K562 (cell line): ENCODE measurements around the gene SPATA2. TPM values are rescaled to one million over a fixed set of nuclear protein-coding genes. Genes with fewer than 3 reads are reported as not detected.

ENCODE experiments used
- ATAC-seq: fragments of 200-7000 bp; cut with Tn5 transposase; 3 replicates; pipeline ENCODE4 v1.9.1; 2020; ENCODE audit warnings: moderate library complexity
- BruUV-seq: library from RNA; stranded (reverse); fragments of 400-500 nt; replicated peaks from 2 replicates; lab custom pipeline; 2021; lab: Mats Ljungman, UMichigan
- CTCF ChIA-PET: fragments of 300-600 bp; formaldehyde crosslinking; extraction: SDS; loops from one replicate; lab custom pipeline; 2021; ENCODE audit warnings: low intra/inter-chr PET ratio; lab: Yijun Ruan, JAX
- POLR2A ChIA-PET: fragments of 300-600, 350-650 bp; sonication (Branson Sonifier 250); formaldehyde crosslinking; extraction: SDS; loops from one replicate; lab custom pipeline; 2021; ENCODE audit warnings: antibody characterized with exemption, inconsistent platforms; lab: Yijun Ruan, JAX
- DNase-seq, 4 experiments: peaks; one replicate each; pipeline versions ENCODE4 v3.0.0 to v3.0.0-alpha.2; 2011 to 2018; ENCODE audit warnings: low spot score in 3 of 4, mixed read lengths in 3 of 4; ENCODE audit errors: extremely low read depth in 1 of 4
- FAIRE-seq: peaks from 2 replicates; lab custom pipeline; 2011; peaks lifted over from hg19 to GRCh38; lab: Jason Lieb, UNC
- H2AFZ ChIP-seq: 2 replicates; pipeline ENCODE4 v1.6.0; 2011; ENCODE audit warnings: low read depth, low read length, control low read depth, inconsistent platforms
- H3K27ac ChIP-seq: fragments of 200-600 bp; 3 replicates; pipeline ENCODE4 v1.8.0; 2011; ENCODE audit warnings: low read depth, mild to moderate bottlenecking, control low read depth, inconsistent platforms, low read length, moderate library complexity, mixed read lengths; ENCODE audit errors: extremely low read depth
- H3K27me3 ChIP-seq, 2 experiments: fragments of 300-600 bp in 1 of 2; 2 replicates in 1 of 2; 3 replicates in 1 of 2; pipeline versions ENCODE4 v1.6.0 to v1.8.0; 2011; ENCODE audit warnings: inconsistent platforms in 2 of 2, low read length in 2 of 2, mild to moderate bottlenecking in 1 of 2, mixed read lengths in 1 of 2, moderate library complexity in 1 of 2; ENCODE audit not compliant: control insufficient read depth in 2 of 2, insufficient read depth in 2 of 2
- H3K36me3 ChIP-seq: fragments of 300-600 bp; 3 replicates; pipeline ENCODE4 v1.8.0; 2011; ENCODE audit warnings: mild to moderate bottlenecking, low read length, inconsistent platforms; ENCODE audit not compliant: control insufficient read depth, insufficient read depth
- H3K4me1 ChIP-seq, 2 experiments: fragments of 200-600 bp in 1 of 2; replicated peaks in 1 of 2; 2 replicates in 1 of 2; 3 replicates in 1 of 2; pipeline versions ENCODE4 v1.5.1 to v1.8.0; 2011; ENCODE audit warnings: inconsistent platforms in 2 of 2, low read length in 2 of 2, mild to moderate bottlenecking in 1 of 2, mixed read lengths in 1 of 2, moderate library complexity in 1 of 2; ENCODE audit not compliant: control insufficient read depth in 2 of 2, insufficient read depth in 2 of 2
- H3K4me2 ChIP-seq: 2 replicates; pipeline ENCODE4 v1.6.1; 2011; ENCODE audit warnings: low read length, control low read depth, inconsistent platforms, mixed read lengths; ENCODE audit not compliant: insufficient read depth
- H3K4me3 ChIP-seq: fragments of 200-600 bp; sonication (generic), shearing (Covaris generic); 2 replicates; pipeline ENCODE4 v1.5.1; 2016; ENCODE audit warnings: control low read depth, inconsistent platforms
- H3K79me2 ChIP-seq: fragments of 200-600 bp; 3 replicates; pipeline ENCODE4 v1.8.0; 2011; ENCODE audit warnings: low read length, inconsistent platforms; ENCODE audit not compliant: control insufficient read depth, insufficient read depth
- H3K9ac ChIP-seq, 2 experiments: 2 replicates each; pipeline versions ENCODE4 v1.6.0 to v1.6.1; 2011; ENCODE audit warnings: low read depth in 2 of 2, low read length in 2 of 2, control low read depth in 1 of 2, inconsistent platforms in 1 of 2, mild to moderate bottlenecking in 1 of 2, mixed read lengths in 1 of 2; ENCODE audit not compliant: insufficient read depth in 1 of 2
- H3K9me1 ChIP-seq: one replicate; pipeline ENCODE4 v1.6.0; 2011; ENCODE audit warnings: inconsistent platforms, mild to moderate bottlenecking, low read length, moderate library complexity; ENCODE audit not compliant: control insufficient read depth, insufficient read depth
- H3K9me3 ChIP-seq: replicated peaks from 2 replicates; pipeline ENCODE4 v1.5.1; 2011; ENCODE audit warnings: low read depth, low read length, inconsistent platforms; ENCODE audit not compliant: control insufficient read depth, insufficient read depth
- H4K20me1 ChIP-seq: replicated peaks from 2 replicates; pipeline ENCODE4 v1.6.1; 2011; ENCODE audit warnings: low read length, inconsistent platforms, mixed read lengths; ENCODE audit not compliant: control insufficient read depth, insufficient read depth
- CBX8 ChIP-seq: fragments of 200-600 bp; sonication (generic); IDR thresholded peaks from 2 replicates; pipeline ENCODE4 v1.6.1; 2012; ENCODE audit warnings: borderline replicate concordance, mixed run types, low read depth, mild to moderate bottlenecking, moderate library complexity, mixed read lengths, low read length, control low read depth, inconsistent platforms; ENCODE audit not compliant: poor library complexity, severe bottlenecking; ENCODE audit errors: extremely low read depth
- CREM ChIP-seq: IDR thresholded peaks from 2 replicates; pipeline ENCODE4 v1.6.1; 2014; ENCODE audit warnings: antibody characterized with exemption, low read depth
- MEF2D ChIP-seq: conservative IDR thresholded peaks from 2 replicates; pipeline ENCODE4 v1.6.1; 2016; ENCODE audit warnings: low read depth, missing genetic modification characterization, missing compliant biosample characterization
- SMARCB1 ChIP-seq: IDR thresholded peaks from 2 replicates; pipeline ENCODE4 v1.6.1; 2011; ENCODE audit warnings: improper control_type of control experiment, low read depth; ENCODE audit not compliant: insufficient read length
- ZNF121 ChIP-seq: sonication (generic); formaldehyde crosslinking; conservative IDR thresholded peaks from 2 replicates; pipeline ENCODE4 v1.8.0; 2022; ENCODE audit warnings: missing genetic modification reagents
- WGBS: fragments of 100-300 bp; shearing (Covaris generic); methylation state at CpG from one replicate; pipeline ENCODE4 v1.1.6; 2016; ENCODE audit warnings: low coverage, mixed read lengths; ENCODE audit not compliant: insufficient coverage; ENCODE audit errors: missing lambda C conversion rate; 5-methylcytosine and 5-hydroxymethylcytosine counted together
- in situ Hi-C: fragments of 300-500 bp; cut with MboI; formaldehyde crosslinking; loops from 4 replicates; pipeline ENCODE4 v1.15.0; 2018; ENCODE audit warnings: inconsistent platforms, mixed read lengths
- intact Hi-C: fragments of 100-400 bp; cut with micrococcal nuclease; formaldehyde crosslinking; loops from 2 replicates; pipeline ENCODE4 v1.14.2; 2022
- polyA plus RNA-seq, 8 experiments: library from polyadenylated mRNA; depleted of rRNA in 4 of 8; stranded (reverse) in 5 of 8; unstranded in 3 of 8; fragments of >200 nt; fragmentation: Nextera tagmentation in 2 of 8; fragmentation: Illumina TruSeq in 1 of 8; extraction: Ambion mirVana in 2 of 8; extraction: Trizol in 1 of 8; gene quantifications; 2 replicates each; pipeline versions ENCODE4 v1.2.1 to v1.2.3, GENCODE V29; 2011 to 2014; ENCODE audit warnings: inconsistent platforms in 1 of 8, missing spikeins in 1 of 8
- total RNA-seq, 7 experiments: library from RNA; depleted of rRNA in 6 of 7; stranded (reverse); fragments of >200 nt in 6 of 7; fragmentation: Illumina TruSeq in 2 of 7; extraction: Trizol in 2 of 7; gene quantifications; 2 replicates each; pipeline versions ENCODE4 v1.2.1 to v1.2.3, GENCODE V29; 2011 to 2021; ENCODE audit warnings: low replicate concordance in 1 of 7
- TF ChIP-seq, protein P1 (sequence below): fragments of 450-650 bp; IDR thresholded peaks from 2 replicates; pipeline ENCODE4 v1.6.1; 2016; ENCODE audit warnings: missing biosample characterization, missing genetic modification characterization
- TF ChIP-seq, protein P2 (sequence below): sonication (generic); formaldehyde crosslinking; IDR thresholded peaks from 2 replicates; pipeline ENCODE4 v1.8.1; 2022; ENCODE audit warnings: missing genetic modification reagents
- TF ChIP-seq, protein P3 (sequence below), 3 experiments: IDR thresholded peaks in 2 of 3; conservative IDR thresholded peaks in 1 of 3; 2 replicates each; pipeline ENCODE4 v1.5.1; 2011 to 2012; ENCODE audit warnings: low read length in 3 of 3, mild to moderate bottlenecking in 3 of 3, control low read depth in 2 of 3, improper control_type of control experiment in 1 of 3, inconsistent platforms in 1 of 3, low read depth in 1 of 3, mixed read lengths in 1 of 3, moderate library complexity in 1 of 3; ENCODE audit not compliant: insufficient read depth in 2 of 3

SPATA2 gene
- total and polyA plus RNA-seq, 9 of the 15 experiments (the other 6 are each of a cell fraction or from before 2014, with no cell fraction given) = 0.46 to 8.2 (median 2.7) TPM

DNA sequence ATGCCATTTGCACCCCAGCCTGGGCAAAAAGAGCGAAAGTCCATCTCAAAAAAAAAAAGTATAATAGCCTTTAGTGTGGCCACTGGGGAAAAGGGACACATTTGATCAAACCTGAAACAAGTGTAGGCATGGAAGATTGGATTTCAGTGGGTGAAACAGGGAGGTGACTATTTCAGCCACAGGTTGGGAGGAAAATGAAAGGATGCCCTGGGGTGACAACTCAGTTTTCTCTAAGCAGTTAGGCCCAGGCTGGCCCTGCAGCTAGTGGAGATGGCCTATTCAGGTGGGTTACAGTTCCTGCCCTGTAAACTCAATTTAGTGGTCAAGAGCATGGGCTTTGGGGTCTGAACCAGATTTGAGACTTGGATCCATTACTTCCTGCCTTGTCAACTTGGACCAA is 36.4 kb downstream of the SPATA2 start:
- H2AFZ ChIP-seq = no peak overlapping the region
- FAIRE-seq = no peak
- H3K79me2 ChIP-seq = no peaks in the 10 kb centered on the region
- no peak overlapping the region for H3K4me3 ChIP-seq
- TF ChIP-seq, protein P1, sequence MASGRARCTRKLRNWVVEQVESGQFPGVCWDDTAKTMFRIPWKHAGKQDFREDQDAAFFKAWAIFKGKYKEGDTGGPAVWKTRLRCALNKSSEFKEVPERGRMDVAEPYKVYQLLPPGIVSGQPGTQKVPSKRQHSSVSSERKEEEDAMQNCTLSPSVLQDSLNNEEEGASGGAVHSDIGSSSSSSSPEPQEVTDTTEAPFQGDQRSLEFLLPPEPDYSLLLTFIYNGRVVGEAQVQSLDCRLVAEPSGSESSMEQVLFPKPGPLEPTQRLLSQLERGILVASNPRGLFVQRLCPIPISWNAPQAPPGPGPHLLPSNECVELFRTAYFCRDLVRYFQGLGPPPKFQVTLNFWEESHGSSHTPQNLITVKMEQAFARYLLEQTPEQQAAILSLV (tag) = no peak
- no peak for TF ChIP-seq MEF2D
- TF ChIP-seq CBX8 = no peak
- TF ChIP-seq, protein P2, sequence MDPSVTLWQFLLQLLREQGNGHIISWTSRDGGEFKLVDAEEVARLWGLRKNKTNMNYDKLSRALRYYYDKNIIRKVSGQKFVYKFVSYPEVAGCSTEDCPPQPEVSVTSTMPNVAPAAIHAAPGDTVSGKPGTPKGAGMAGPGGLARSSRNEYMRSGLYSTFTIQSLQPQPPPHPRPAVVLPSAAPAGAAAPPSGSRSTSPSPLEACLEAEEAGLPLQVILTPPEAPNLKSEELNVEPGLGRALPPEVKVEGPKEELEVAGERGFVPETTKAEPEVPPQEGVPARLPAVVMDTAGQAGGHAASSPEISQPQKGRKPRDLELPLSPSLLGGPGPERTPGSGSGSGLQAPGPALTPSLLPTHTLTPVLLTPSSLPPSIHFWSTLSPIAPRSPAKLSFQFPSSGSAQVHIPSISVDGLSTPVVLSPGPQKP (CRISPR knock-in tag) = no peak
- TF ChIP-seq, protein P3, sequence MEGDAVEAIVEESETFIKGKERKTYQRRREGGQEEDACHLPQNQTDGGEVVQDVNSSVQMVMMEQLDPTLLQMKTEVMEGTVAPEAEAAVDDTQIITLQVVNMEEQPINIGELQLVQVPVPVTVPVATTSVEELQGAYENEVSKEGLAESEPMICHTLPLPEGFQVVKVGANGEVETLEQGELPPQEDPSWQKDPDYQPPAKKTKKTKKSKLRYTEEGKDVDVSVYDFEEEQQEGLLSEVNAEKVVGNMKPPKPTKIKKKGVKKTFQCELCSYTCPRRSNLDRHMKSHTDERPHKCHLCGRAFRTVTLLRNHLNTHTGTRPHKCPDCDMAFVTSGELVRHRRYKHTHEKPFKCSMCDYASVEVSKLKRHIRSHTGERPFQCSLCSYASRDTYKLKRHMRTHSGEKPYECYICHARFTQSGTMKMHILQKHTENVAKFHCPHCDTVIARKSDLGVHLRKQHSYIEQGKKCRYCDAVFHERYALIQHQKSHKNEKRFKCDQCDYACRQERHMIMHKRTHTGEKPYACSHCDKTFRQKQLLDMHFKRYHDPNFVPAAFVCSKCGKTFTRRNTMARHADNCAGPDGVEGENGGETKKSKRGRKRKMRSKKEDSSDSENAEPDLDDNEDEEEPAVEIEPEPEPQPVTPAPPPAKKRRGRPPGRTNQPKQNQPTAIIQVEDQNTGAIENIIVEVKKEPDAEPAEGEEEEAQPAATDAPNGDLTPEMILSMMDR (IDR thresholded peaks at IDR 0.05 in 2 of 3, conservative IDR thresholded peaks at IDR 0.05 in 1 of 3; ENCODE audit: insufficient read depth in 2 of 3, low read depth in 1 of 3, low read length in 3 of 3) = no peak
- no peak for TF ChIP-seq ZNF121 (CRISPR knock-in tag)
- TF ChIP-seq SMARCB1 = no peak
- TF ChIP-seq CREM = no peak
- no peak overlapping the region for H3K9ac ChIP-seq
- in situ Hi-C loops = loop anchor here (25.0 kb wide), 1 partner anchor 542 kb away; no protein-coding TSS in a partner anchor
- no peak for ATAC-seq
- no peaks in the 10 kb centered on the region for H3K27me3 ChIP-seq
- WGBS = 100% methylated on average over 1 of the region's 1 CpG
- no peaks in the 10 kb centered on the region for H3K9me3 ChIP-seq
- no TSS peak for BruUV-seq
- no peaks in the 10 kb centered on the region for H4K20me1 ChIP-seq
- no peak overlapping the region for H3K27ac ChIP-seq
- no peak for DNase-seq
- CTCF ChIA-PET = no interaction called here
- no peak overlapping the region for H3K4me2 ChIP-seq
- H3K4me1 ChIP-seq = no peaks in the 10 kb centered on the region
- H3K9me1 ChIP-seq = no peaks in the 10 kb centered on the region
- intact Hi-C loops = no loop called here
- H3K36me3 ChIP-seq = peaks cover 42% of the 10 kb centered on the region
- POLR2A ChIA-PET = no interaction called here
